GM23248 (cell line): Measurements from ENCODE around the gene NCK2.

Source experiments
- EZH2 ChIP-seq: fragments of 200-600 bp; sonication (generic); IDR thresholded peaks from 2 replicates; pipeline ENCODE4 v1.6.1; 2018; ENCODE audit warnings: antibody characterized with exemption, mild to moderate bottlenecking; ENCODE audit not compliant: insufficient read depth, poor library complexity, severe bottlenecking
- EZH2phosphoT487 ChIP-seq: fragments of 200-600 bp; sonication (generic); IDR thresholded peaks from 2 replicates; pipeline ENCODE4 v1.6.1; 2018; ENCODE audit warnings: antibody characterized with exemption, moderate library complexity, mild to moderate bottlenecking, low read depth; ENCODE audit not compliant: insufficient read depth

DNA sequence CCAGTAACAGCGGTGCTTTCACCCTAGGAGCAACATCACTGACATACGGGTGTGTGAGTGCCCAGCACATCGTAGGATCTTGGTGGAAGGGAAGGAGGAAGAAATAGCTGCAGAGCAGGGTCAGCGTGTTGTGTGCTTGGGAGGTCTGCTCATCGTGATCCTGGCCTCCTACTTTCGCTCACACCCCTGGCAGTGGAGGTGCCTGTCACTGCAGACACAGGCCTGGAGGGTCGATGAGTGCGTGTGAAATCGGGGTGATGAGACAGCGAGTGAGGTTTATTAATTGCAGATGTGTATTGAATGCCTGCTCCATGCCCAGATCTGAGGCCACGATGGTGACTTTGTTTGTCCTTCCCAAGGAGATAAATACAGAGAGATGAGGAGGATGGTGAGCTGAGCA is 126.1 kb downstream of the NCK2 start:
- TF ChIP-seq EZH2 (no peak), EZH2phosphoT487 (no peak)
